Activated T-cell treated with anti-CD3 and anti-CD28 coated beads, Interleukin-2, amount 50 U/mL, for 72 hours (primary cell): ENCODE results near the gene CHD9. TPM values are rescaled to one million over a fixed set of nuclear protein-coding genes. Genes with fewer than 3 reads are reported as not detected.

Experiments used
- ATAC-seq, 2 donors: fragments of 150-1000 bp; cut with Tn5 transposase; replicated peaks in 1 of 2; 2 replicates each; pipeline ENCODE4 v1.10.0; 2021; ENCODE audit warnings: moderate library complexity in 2 of 2, mild to moderate bottlenecking in 1 of 2
- DNase-seq, 2 donors: peaks; one replicate each; pipeline ENCODE4 v3.0.0; 2021 to 2022; ENCODE audit warnings: mixed read lengths in 1 of 2
- H3K27ac Mint-ChIP-seq: one replicate; pipeline ENCODE4 v1.8.0; 2022; ENCODE audit warnings: mild to moderate bottlenecking, moderate library complexity, mixed read lengths
- H3K27me3 Mint-ChIP-seq: one replicate; pipeline ENCODE4 v1.8.0; 2022; ENCODE audit warnings: low read depth, mixed read lengths
- H3K36me3 Mint-ChIP-seq, 2 donors: one replicate each; pipeline ENCODE4 v1.8.0; 2022; ENCODE audit warnings: mixed read lengths in 2 of 2, mild to moderate bottlenecking in 1 of 2; ENCODE audit not compliant: insufficient read depth in 2 of 2
- H3K4me1 Mint-ChIP-seq: one replicate; pipeline ENCODE4 v1.8.0; 2022; ENCODE audit warnings: low read depth, mixed read lengths
- H3K4me3 Mint-ChIP-seq, 2 donors: one replicate each; pipeline ENCODE4 v1.8.0; 2022; ENCODE audit warnings: mild to moderate bottlenecking in 2 of 2, mixed read lengths in 2 of 2, moderate library complexity in 2 of 2
- H3K9me3 Mint-ChIP-seq, 2 donors: one replicate each; pipeline ENCODE4 v1.8.0; 2022; ENCODE audit warnings: mixed read lengths in 2 of 2
- total RNA-seq, 2 donors: library from RNA; stranded (reverse); gene quantifications; one replicate each; pipeline ENCODE4 v1.2.3, GENCODE V29; 2022

Gene CHD9
- total RNA-seq, 2 donors from 2014 or later = 16.7 to 17.4 TPM

GRCh38 chr16:53055541-53056391 is 975 bp downstream of the CHD9 start:
- Mint-ChIP-seq H3K27me3 (peaks cover 9% of the 10 kb centered on the region), H3K4me1 (peaks cover 50% of the 10 kb centered on the region), H3K36me3 (no peaks in the 10 kb centered on the region), H3K27ac (peak overlapping the region; percentile 49), H3K9me3 (no peaks in the 10 kb centered on the region), H3K4me3 (peak overlapping the region; percentile 86 to 92)
- ATAC-seq (no peak), DNase-seq (peak in 1 of 2 donors; percentile 4)

GRCh38 chr16:53056392-53056881 is 1.6 kb downstream of the CHD9 start:
- H3K9me3 Mint-ChIP-seq = no peaks in the 10 kb centered on the region
- H3K4me3 Mint-ChIP-seq = peak overlapping the region; percentile 86 to 92
- DNase-seq (no peak), ATAC-seq (no peak)
- peaks cover 56% of the 10 kb centered on the region for H3K4me1 Mint-ChIP-seq
- peaks cover 9% of the 10 kb centered on the region for H3K27me3 Mint-ChIP-seq
- no peak overlapping the region for H3K27ac Mint-ChIP-seq
- no peaks in the 10 kb centered on the region for H3K36me3 Mint-ChIP-seq

DNA sequence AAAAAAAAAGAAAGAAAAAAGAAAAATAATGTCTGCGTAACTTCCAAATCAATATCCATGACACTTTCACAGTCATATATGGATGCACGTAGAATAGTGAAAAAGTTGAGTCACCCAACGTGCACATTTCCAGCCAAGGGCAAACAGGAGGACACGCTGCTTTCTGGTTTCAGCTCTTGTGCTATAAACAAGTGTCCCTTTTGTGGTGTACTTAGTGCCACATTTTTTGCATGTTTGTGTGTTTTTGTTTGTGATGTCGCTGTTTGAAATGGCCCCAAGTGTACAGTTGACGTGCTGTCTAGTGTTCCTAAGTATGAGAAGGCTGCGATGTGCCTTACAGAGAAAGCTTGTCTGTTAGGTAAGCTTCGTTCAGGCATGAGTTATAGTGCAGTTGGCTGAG is 2.9 kb downstream of the CHD9 start:
- Mint-ChIP-seq H3K27ac (no peak overlapping the region), H3K9me3 (no peaks in the 10 kb centered on the region), H3K36me3 (no peaks in the 10 kb centered on the region), H3K4me1 (peaks cover 60% of the 10 kb centered on the region), H3K27me3 (peaks cover 8% of the 10 kb centered on the region), H3K4me3 (no peak overlapping the region)
- no peak for ATAC-seq
- DNase-seq = no peak

- no peaks in the 10 kb centered on the region for H3K36me3 Mint-ChIP-seq
- no peak overlapping the region for H3K4me3 Mint-ChIP-seq
- no peak for DNase-seq
These were observed 3.6 kb downstream of the CHD9 start for GRCh38 chr16:53058441-53058840.

GRCh38 chr16:53058882-53059281 is 4.1 kb downstream of the CHD9 start:
- DNase-seq (no peak), ATAC-seq (no peak)
- H3K27me3 Mint-ChIP-seq = no peaks in the 10 kb centered on the region
- H3K9me3 Mint-ChIP-seq = no peaks in the 10 kb centered on the region
- no peak overlapping the region for H3K4me3 Mint-ChIP-seq
- H3K36me3 Mint-ChIP-seq = no peaks in the 10 kb centered on the region
- H3K4me1 Mint-ChIP-seq = peaks cover 50% of the 10 kb centered on the region
- no peak overlapping the region for H3K27ac Mint-ChIP-seq

More at GRCh38 chr16:53058441-53058840, 3.6 kb downstream of the CHD9 start:
- Mint-ChIP-seq H3K4me1 (peaks cover 52% of the 10 kb centered on the region), H3K9me3 (no peaks in the 10 kb centered on the region), H3K27ac (no peak overlapping the region), H3K27me3 (peaks cover under 1% of the 10 kb centered on the region)
- no peak for ATAC-seq

GRCh38 chr16:53059672-53060071 is 4.9 kb downstream of the CHD9 start:
- peaks cover 50% of the 10 kb centered on the region for H3K4me1 Mint-ChIP-seq
- no peak for ATAC-seq
- H3K27me3 Mint-ChIP-seq = no peaks in the 10 kb centered on the region

GRCh38 chr16:53061256-53061655 is 6.5 kb downstream of the CHD9 start:
- H3K4me1 Mint-ChIP-seq = peaks cover 57% of the 10 kb centered on the region
- no peaks in the 10 kb centered on the region for H3K36me3 Mint-ChIP-seq
- H3K4me3 Mint-ChIP-seq = peak overlapping the region; percentile 34 to 57
- no peak for DNase-seq
- ATAC-seq = no peak
- no peaks in the 10 kb centered on the region for H3K27me3 Mint-ChIP-seq
- no peaks in the 10 kb centered on the region for H3K9me3 Mint-ChIP-seq
- H3K27ac Mint-ChIP-seq = peak overlapping the region; percentile 22

More at GRCh38 chr16:53059672-53060071, 4.9 kb downstream of the CHD9 start:
- Mint-ChIP-seq H3K27ac (no peak overlapping the region), H3K36me3 (no peaks in the 10 kb centered on the region), H3K9me3 (no peaks in the 10 kb centered on the region), H3K4me3 (no peak overlapping the region)
- no peak for DNase-seq

DNA sequence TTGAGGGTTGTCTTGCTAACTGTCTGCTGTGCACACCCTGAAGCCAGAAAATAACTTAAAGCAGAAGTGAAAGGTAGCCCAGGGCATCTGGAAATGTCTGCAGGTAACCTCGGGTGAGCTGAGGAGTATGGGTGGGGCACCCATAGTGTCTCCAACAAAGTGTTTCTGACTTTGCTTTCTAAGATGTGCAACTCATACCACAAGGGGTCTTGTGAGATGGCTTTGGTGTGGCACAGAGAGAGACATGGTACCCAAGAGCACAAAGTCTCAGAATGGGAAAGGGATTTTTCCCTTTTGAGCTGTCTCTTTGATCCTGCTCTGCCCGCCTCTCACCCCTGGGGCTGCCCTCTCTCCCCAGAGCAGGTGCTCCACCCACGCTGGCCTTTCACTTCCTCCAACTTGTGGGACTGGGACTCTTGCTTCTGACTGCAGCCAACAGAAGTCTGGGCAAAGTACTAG is 6.9 kb downstream of the CHD9 start:
- Mint-ChIP-seq H3K4me1 (peaks cover 52% of the 10 kb centered on the region), H3K27ac (no peak overlapping the region), H3K36me3 (no peaks in the 10 kb centered on the region), H3K4me3 (peak overlapping the region; percentile 24 to 37), H3K27me3 (no peaks in the 10 kb centered on the region), H3K9me3 (no peaks in the 10 kb centered on the region)
- DNase-seq (peak; percentile 25 to 43), ATAC-seq (peak; percentile 71 to 75)

- no peak for ATAC-seq
- H3K4me3 Mint-ChIP-seq = no peak overlapping the region
- no peaks in the 10 kb centered on the region for H3K9me3 Mint-ChIP-seq
- H3K27ac Mint-ChIP-seq = no peak overlapping the region
- DNase-seq = no peak
- H3K36me3 Mint-ChIP-seq = no peaks in the 10 kb centered on the region
- no peaks in the 10 kb centered on the region for H3K27me3 Mint-ChIP-seq
- H3K4me1 Mint-ChIP-seq = peaks cover 50% of the 10 kb centered on the region
These were observed 9.3 kb downstream of the CHD9 start for GRCh38 chr16:53064081-53064578.

- no peak overlapping the region for H3K27ac Mint-ChIP-seq
- DNase-seq (no peak), ATAC-seq (no peak)
- no peaks in the 10 kb centered on the region for H3K36me3 Mint-ChIP-seq
- no peak overlapping the region for H3K4me3 Mint-ChIP-seq
- H3K4me1 Mint-ChIP-seq = peaks cover 53% of the 10 kb centered on the region
- no peaks in the 10 kb centered on the region for H3K27me3 Mint-ChIP-seq
- no peaks in the 10 kb centered on the region for H3K9me3 Mint-ChIP-seq
These were observed 10.8 kb downstream of the CHD9 start for GRCh38 chr16:53065461-53066061.

DNA sequence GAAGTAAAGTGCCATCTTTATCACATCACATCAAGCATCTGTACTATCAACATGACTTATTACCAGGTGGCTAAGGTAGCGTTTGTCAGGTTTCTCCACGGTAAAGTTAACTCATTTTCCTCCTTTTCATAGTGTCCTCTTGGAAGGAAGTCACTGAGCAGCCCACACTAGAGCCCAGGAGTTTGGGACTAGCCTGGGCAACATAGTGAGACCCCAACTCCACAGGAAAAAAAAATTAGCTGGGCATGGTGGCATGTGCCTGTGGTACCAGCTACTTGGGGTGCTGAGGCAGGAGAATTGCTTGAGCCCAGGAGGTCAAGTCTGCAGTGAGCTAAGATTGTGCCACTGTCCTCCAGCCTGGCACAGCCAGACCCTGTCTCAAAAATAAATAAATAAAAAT is 12.9 kb downstream of the CHD9 start:
- H3K4me1 Mint-ChIP-seq = peaks cover 44% of the 10 kb centered on the region
- H3K27me3 Mint-ChIP-seq = no peaks in the 10 kb centered on the region
- no peak for ATAC-seq
- no peak overlapping the region for H3K27ac Mint-ChIP-seq
- H3K9me3 Mint-ChIP-seq = no peaks in the 10 kb centered on the region
- no peaks in the 10 kb centered on the region for H3K36me3 Mint-ChIP-seq
- no peak overlapping the region for H3K4me3 Mint-ChIP-seq
- no peak for DNase-seq

DNA sequence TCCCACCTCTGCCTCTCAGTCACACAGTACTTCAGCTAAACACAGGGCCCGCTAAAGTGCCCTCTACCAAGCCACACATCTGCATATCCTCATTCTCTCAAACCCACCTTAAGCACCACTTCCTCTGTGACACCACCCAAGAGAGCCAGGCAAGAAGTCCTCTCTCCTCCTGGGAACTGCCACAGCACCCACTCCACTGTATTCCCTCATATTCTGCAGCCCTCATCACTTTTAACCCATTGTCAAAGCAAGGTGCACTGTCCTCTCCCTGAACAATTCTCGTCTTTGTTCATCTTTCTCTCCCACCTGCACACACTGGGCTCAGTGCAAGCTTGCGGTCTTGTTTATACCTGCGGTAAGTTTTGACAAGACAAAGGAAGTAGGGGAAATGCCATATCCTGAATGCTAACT is 13.6 kb downstream of the CHD9 start:
- Mint-ChIP-seq H3K27me3 (no peaks in the 10 kb centered on the region), H3K9me3 (no peaks in the 10 kb centered on the region), H3K36me3 (no peaks in the 10 kb centered on the region), H3K4me3 (peak overlapping the region; percentile 30 to 32), H3K4me1 (peaks cover 44% of the 10 kb centered on the region), H3K27ac (no peak overlapping the region)
- peak in 1 of 2 donors; percentile 11 for DNase-seq
- peak; percentile 73 to 77 for ATAC-seq

DNA sequence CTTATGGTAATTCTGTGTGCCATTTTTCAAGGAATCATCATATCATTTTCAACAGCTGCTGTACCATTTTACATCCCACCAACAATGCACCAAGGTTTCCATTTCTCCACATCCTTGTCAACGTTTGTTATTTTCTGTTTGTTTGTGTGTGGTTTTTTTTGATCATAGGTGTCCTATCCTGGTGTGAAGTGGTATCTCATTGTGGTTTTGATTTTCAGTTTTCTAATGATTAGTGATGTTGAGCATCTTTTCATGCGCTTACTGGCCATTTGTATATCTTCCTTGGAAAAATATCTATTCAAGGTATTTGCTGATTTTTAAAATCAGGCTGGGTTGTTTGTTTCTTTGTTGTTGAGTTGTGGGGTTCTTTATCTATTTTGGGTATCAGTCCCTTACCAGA is 15.0 kb downstream of the CHD9 start:
- no peak for ATAC-seq
- DNase-seq = no peak
- Mint-ChIP-seq H3K27ac (no peak overlapping the region), H3K27me3 (no peaks in the 10 kb centered on the region), H3K4me1 (peaks cover 37% of the 10 kb centered on the region), H3K36me3 (peaks cover 0 to 5% of the 10 kb centered on the region in 2 donors), H3K4me3 (no peak overlapping the region), H3K9me3 (peaks cover 0 to 1% of the 10 kb centered on the region in 2 donors)
